A549 (cell line): ENCODE results near the gene NEK2. TPM values are rescaled to one million over a fixed set of nuclear protein-coding genes. Genes with fewer than 3 reads are reported as not detected.

Source experiments
- ATAC-seq, 2 experiments: fragments of 200-7000 bp in 1 of 2; fragments of >200 bp in 1 of 2; cut with Nextera tagmentation in 1 of 2; cut with Tn5 transposase in 1 of 2; 3 replicates each; pipeline versions ENCODE4 v1.8.0 to v1.9.1; 2018 to 2020; ENCODE audit warnings: mild to moderate bottlenecking in 1 of 2, moderate library complexity in 1 of 2
- CTCF ChIA-PET: fragments of 300-600 bp; sonication (Branson Sonifier 250); formaldehyde crosslinking; extraction: SDS; loops from one replicate; lab custom pipeline; 2021; ENCODE audit warnings: antibody characterized with exemption, inconsistent platforms; lab: Yijun Ruan, JAX
- POLR2A ChIA-PET: fragments of 350-600 bp; formaldehyde crosslinking; extraction: SDS; loops from one replicate; lab custom pipeline; 2021; ENCODE audit warnings: antibody characterized with exemption, inconsistent platforms; lab: Yijun Ruan, JAX
- DNase-seq, 2 experiments: peaks; one replicate each; pipeline versions ENCODE4 v3.0.0 to v3.0.0-alpha.2; 2011 to 2016; ENCODE audit warnings: low read depth in 1 of 2, low spot score in 1 of 2
- FAIRE-seq: peaks from 2 replicates; lab custom pipeline; 2011; peaks lifted over from hg19 to GRCh38; lab: Jason Lieb, UNC
- H3K27ac ChIP-seq, 2 experiments: fragments of >200 bp; sonication (Bioruptor Twin); formaldehyde crosslinking; 3 replicates each; pipeline ENCODE4 v1.5.1; 2016 to 2017
- H3K4me1 ChIP-seq: fragments of >200 bp; sonication (Bioruptor Twin); formaldehyde crosslinking; 3 replicates; pipeline ENCODE4 v1.6.1; 2016
- H3K4me2 ChIP-seq: fragments of >200 bp; sonication (Bioruptor Twin); formaldehyde crosslinking; 3 replicates; pipeline ENCODE4 v1.6.1; 2016
- H3K4me3 ChIP-seq: fragments of >200 bp; sonication (Bioruptor Twin); formaldehyde crosslinking; 3 replicates; pipeline ENCODE4 v1.5.1; 2016
- H3K9me3 ChIP-seq: fragments of >200 bp; sonication (Bioruptor Twin); formaldehyde crosslinking; 3 replicates; pipeline ENCODE4 v1.6.1; 2016
- ATOH8 ChIP-seq: fragments of 250-450 bp; sonication (Bioruptor Pico); IDR thresholded peaks from 2 replicates; pipeline ENCODE4 v1.5.0; 2020; ENCODE audit warnings: low read depth, mild to moderate bottlenecking, moderate library complexity
- BCL3 ChIP-seq: fragments of >200 bp; sonication (Bioruptor Twin); formaldehyde crosslinking; IDR thresholded peaks from 3 replicates; pipeline ENCODE4 v1.6.1; 2016
- CBX2 ChIP-seq: fragments of 200-600 bp; sonication (generic); IDR thresholded peaks from 2 replicates; pipeline ENCODE4 v1.6.1; 2016; ENCODE audit warnings: low read depth, mild to moderate bottlenecking, borderline replicate concordance
- CEBPB ChIP-seq, 2 experiments: fragments of >200 bp in 1 of 2; sonication (Bioruptor Twin) in 1 of 2; formaldehyde crosslinking in 1 of 2; IDR thresholded peaks; 2 replicates each; pipeline ENCODE4 v1.6.1; 2012 to 2016
- CHD2 ChIP-seq: fragments of 150-350 bp; IDR thresholded peaks from 2 replicates; pipeline ENCODE4 v1.6.1; 2014; ENCODE audit warnings: low read length; ENCODE audit not compliant: partially characterized antibody
- CHD4 ChIP-seq: fragments of 200-600 bp; sonication (generic); IDR thresholded peaks from 2 replicates; pipeline ENCODE4 v1.6.1; 2016; ENCODE audit warnings: antibody characterized with exemption, mild to moderate bottlenecking, borderline replicate concordance
- CTCF ChIP-seq: fragments of >200 bp; sonication (Bioruptor Twin); formaldehyde crosslinking; IDR thresholded peaks from 3 replicates; pipeline ENCODE4 v1.5.1; 2016
- EHMT2 ChIP-seq: fragments of 200-600 bp; sonication (generic); IDR thresholded peaks from 2 replicates; pipeline ENCODE4 v1.6.1; 2016; ENCODE audit warnings: antibody characterized with exemption, low read depth, mild to moderate bottlenecking, moderate library complexity
- EP300 ChIP-seq, 2 experiments: fragments of >200 bp; sonication (Bioruptor Twin); formaldehyde crosslinking; IDR thresholded peaks; 2 replicates in 1 of 2; 3 replicates in 1 of 2; pipeline ENCODE4 v1.6.1; 2016 to 2017
- FOSB ChIP-seq: fragments of 250-450 bp; sonication (Bioruptor Pico); IDR thresholded peaks from 2 replicates; pipeline ENCODE4 v1.5.0; 2020; ENCODE audit warnings: mild to moderate bottlenecking, moderate library complexity
- FOXS1 ChIP-seq: fragments of 250-450 bp; sonication (Bioruptor Pico); IDR thresholded peaks from 2 replicates; pipeline ENCODE4 v1.5.0; 2020; ENCODE audit warnings: mild to moderate bottlenecking, moderate library complexity
- GATA3 ChIP-seq: IDR thresholded peaks from 2 replicates; pipeline ENCODE4 v1.6.1; 2012; ENCODE audit warnings: borderline replicate concordance
- HES2 ChIP-seq: fragments of >200 bp; sonication (Bioruptor Twin); formaldehyde crosslinking; IDR thresholded peaks from 2 replicates; pipeline ENCODE4 v1.6.1; 2016
- HMGXB4 ChIP-seq: fragments of 250-450 bp; sonication (Bioruptor Pico); IDR thresholded peaks from 2 replicates; pipeline ENCODE4 v1.5.0; 2021; ENCODE audit warnings: mild to moderate bottlenecking, moderate library complexity, borderline replicate concordance
- JUN ChIP-seq, 2 experiments: fragments of >200 bp; sonication (Bioruptor Twin); formaldehyde crosslinking; IDR thresholded peaks; 2 replicates in 1 of 2; 3 replicates in 1 of 2; pipeline ENCODE4 v1.6.1; 2016 to 2017
- JUNB ChIP-seq: fragments of >200 bp; sonication (Bioruptor Twin); formaldehyde crosslinking; IDR thresholded peaks from 2 replicates; pipeline ENCODE4 v1.6.1; 2016
- MAFK ChIP-seq: fragments of 450-650 bp; IDR thresholded peaks from 2 replicates; pipeline ENCODE4 v1.6.1; 2014; ENCODE audit not compliant: partially characterized antibody
- MAZ ChIP-seq: fragments of 150-350 bp; IDR thresholded peaks from 2 replicates; pipeline ENCODE4 v1.6.1; 2014; ENCODE audit warnings: antibody characterized with exemption, low read depth, low read length, borderline replicate concordance
- MYC ChIP-seq: IDR thresholded peaks from 2 replicates; pipeline ENCODE4 v1.6.1; 2012; ENCODE audit warnings: mild to moderate bottlenecking, inconsistent platforms, low read length, improper control_type of control experiment, borderline replicate concordance
- POLR2A ChIP-seq: IDR thresholded peaks from 2 replicates; pipeline ENCODE4 v1.6.1; 2012; ENCODE audit warnings: mild to moderate bottlenecking, low read length
- RAD21 ChIP-seq, 2 experiments: fragments of >200 bp in 1 of 2; sonication (Bioruptor Twin) in 1 of 2; formaldehyde crosslinking in 1 of 2; IDR thresholded peaks in 1 of 2; conservative IDR thresholded peaks in 1 of 2; 2 replicates in 1 of 2; 3 replicates in 1 of 2; pipeline ENCODE4 v1.6.1; 2012 to 2018; ENCODE audit warnings: inconsistent platforms in 1 of 2
- RARB ChIP-seq: fragments of 250-450 bp; sonication (Bioruptor Pico); IDR thresholded peaks from 2 replicates; pipeline ENCODE4 v1.8.0; 2021; ENCODE audit warnings: mild to moderate bottlenecking, moderate library complexity
- RCOR1 ChIP-seq: fragments of 150-350 bp; IDR thresholded peaks from 2 replicates; pipeline ENCODE4 v1.6.1; 2014; ENCODE audit warnings: antibody characterized with exemption, low read length, low read depth
- RNF2 ChIP-seq: fragments of 200-600 bp; sonication (generic); IDR thresholded peaks from 2 replicates; pipeline ENCODE4 v1.6.1; 2016; ENCODE audit warnings: low read depth, mild to moderate bottlenecking, antibody characterized with exemption, moderate library complexity, borderline replicate concordance
- USF2 ChIP-seq: fragments of 450-650 bp; IDR thresholded peaks from 2 replicates; pipeline ENCODE4 v1.6.1; 2014; ENCODE audit warnings: antibody characterized with exemption
- ZC3H11A ChIP-seq: fragments of 450-650 bp; IDR thresholded peaks from 2 replicates; pipeline ENCODE4 v1.6.1; 2014; ENCODE audit warnings: antibody characterized with exemption, mild to moderate bottlenecking
- ZFP36 ChIP-seq: fragments of 450-650 bp; IDR thresholded peaks from 2 replicates; pipeline ENCODE4 v1.6.1; 2014; ENCODE audit warnings: borderline replicate concordance; ENCODE audit not compliant: partially characterized antibody
- WGBS: methylation state at CpG from one replicate; pipeline ENCODE4 v1.1.6; 2017; ENCODE audit errors: missing lambda C conversion rate; 5-methylcytosine and 5-hydroxymethylcytosine counted together
- polyA plus RNA-seq, 4 experiments: library from polyadenylated mRNA; depleted of rRNA in 3 of 4; stranded (reverse); fragments of >200 nt; fragmentation: RNase III in 1 of 4; extraction: RNeasy Plus Mini Kit Qiagen cat#74134 plus additional on column Dnase treatment in 1 of 4; gene quantifications; 2 replicates in 3 of 4; 3 replicates in 1 of 4; pipeline ENCODE4 v1.2.3, GENCODE V29; 2011 to 2017

The NEK2 gene
- polyA plus RNA-seq, 2 of the 4 experiments (the other 2 are of a cell fraction) = 42.0 to 65.3 TPM

GRCh38 chr1:211714154-211714553 lies 38.7 kb upstream of the NEK2 start:
- ChIA-PET POLR2A (no interaction called here), CTCF (no interaction called here)
- WGBS = 83% methylated on average over 5 of the region's 5 CpGs
- FAIRE-seq (no peak), ATAC-seq (no peak), DNase-seq (no peak)
- H3K9me3 ChIP-seq = no peaks in the 10 kb centered on the region
- H3K4me2 ChIP-seq = no peak overlapping the region
- no peak overlapping the region for H3K27ac ChIP-seq
- no peak for TF ChIP-seq EP300 (IDR thresholded peaks at IDR 0.05)
- H3K4me1 ChIP-seq = no peaks in the 10 kb centered on the region
- no peak overlapping the region for H3K4me3 ChIP-seq

GRCh38 chr1:211713231-211713630 lies 37.8 kb upstream of the NEK2 start:
- WGBS = 87% methylated on average over 10 of the region's 10 CpGs
- H3K27ac ChIP-seq = no peak overlapping the region
- TF ChIP-seq JUN (IDR thresholded peaks at IDR 0.05) (no peak), GATA3 (no peak), HMGXB4 (no peak), FOSB (CRISPR knock-in tag) (no peak), EHMT2 (no peak), MAZ (no peak), ATOH8 (CRISPR knock-in tag) (no peak), JUNB (no peak), RCOR1 (no peak), HES2 (no peak), RARB (CRISPR knock-in tag) (no peak), ZC3H11A (no peak), CBX2 (no peak), CTCF (no peak), USF2 (no peak), CHD2 (no peak)
- no peak overlapping the region for H3K4me3 ChIP-seq
- DNase-seq (no peak), FAIRE-seq (no peak), ATAC-seq (no peak)
- no peaks in the 10 kb centered on the region for H3K4me1 ChIP-seq
- CTCF ChIA-PET = interaction anchor here (0.6 to 6.6 kb wide), 2 partner anchors 15 to 17 kb away, joined by 3 to 52 read pairs; no protein-coding TSS in a partner anchor
- POLR2A ChIA-PET = no interaction called here
- no peak overlapping the region for H3K4me2 ChIP-seq
- no peaks in the 10 kb centered on the region for H3K9me3 ChIP-seq

GRCh38 chr1:211711315-211711705 lies 35.9 kb upstream of the NEK2 start:
- CTCF ChIA-PET = interaction anchor here (0.6 to 6.6 kb wide), 3 partner anchors 9 to 495 kb away, joined by 3 to 52 read pairs (median 4); no protein-coding TSS in a partner anchor
- Histone ChIP-seq H3K4me1 (no peaks in the 10 kb centered on the region), H3K27ac (0 out of 6 replicates have a peak overlapping the region, but pooled peaks of 1 of the 2 experiments have one; percentile 6), H3K4me2 (no peak overlapping the region), H3K9me3 (no peaks in the 10 kb centered on the region), H3K4me3 (no peak overlapping the region)
- ATAC-seq (no peak), FAIRE-seq (no peak), DNase-seq (no peak)
- 85% methylated on average over 4 of the region's 4 CpGs for WGBS
- POLR2A ChIA-PET = no interaction called here
- TF ChIP-seq RAD21 (conservative IDR thresholded peaks at IDR 0.05 in 1 of 2, IDR thresholded peaks at IDR 0.05 in 1 of 2) (no peak), MAFK (no peak), CHD4 (no peak), MYC (no peak), RNF2 (no peak), ZFP36 (no peak), FOXS1 (CRISPR knock-in tag) (no peak), HMGXB4 (no peak), CEBPB (IDR thresholded peaks at IDR 0.05) (no peak), POLR2A (no peak), BCL3 (no peak)
